Endothelial cell of hepatic sinusoid (primary cell): ENCODE results near the gene GPER1.

Experiments used
- in situ Hi-C: cut with HindIII; loops from 2 replicates; pipeline ENCODE4 v1.10.0; 2017; ENCODE audit warnings: low sequenced_read_pairs

GPER1 gene

DNA sequence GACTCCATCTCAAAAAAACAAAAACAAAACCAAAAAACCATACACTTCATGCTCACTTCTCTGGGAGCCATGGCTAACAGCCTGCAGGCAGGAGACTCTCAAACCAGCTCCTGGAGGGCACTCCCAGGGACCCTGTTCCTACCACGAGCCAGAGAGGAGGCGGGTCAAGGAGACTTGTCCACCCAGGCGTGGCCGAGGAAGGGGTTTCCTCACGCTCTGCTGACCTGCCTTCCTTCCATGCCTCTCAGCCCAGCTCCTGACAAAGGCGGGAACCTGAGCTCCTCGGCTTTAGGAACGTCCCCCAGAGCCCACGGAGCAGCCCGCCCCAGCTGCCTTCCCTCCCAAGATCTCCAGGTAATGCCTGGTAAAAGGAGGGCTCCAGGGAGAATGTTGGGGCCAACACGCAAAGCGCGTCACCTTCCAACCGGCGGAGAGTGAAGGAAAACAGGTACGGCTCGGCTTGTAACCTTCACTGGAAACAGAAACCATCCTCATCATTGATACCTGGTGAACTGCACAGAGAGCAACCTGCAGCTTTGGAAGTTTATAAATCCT is 34.0 kb upstream of the GPER1 start:
- in situ Hi-C loops: no loop called here

DNA sequence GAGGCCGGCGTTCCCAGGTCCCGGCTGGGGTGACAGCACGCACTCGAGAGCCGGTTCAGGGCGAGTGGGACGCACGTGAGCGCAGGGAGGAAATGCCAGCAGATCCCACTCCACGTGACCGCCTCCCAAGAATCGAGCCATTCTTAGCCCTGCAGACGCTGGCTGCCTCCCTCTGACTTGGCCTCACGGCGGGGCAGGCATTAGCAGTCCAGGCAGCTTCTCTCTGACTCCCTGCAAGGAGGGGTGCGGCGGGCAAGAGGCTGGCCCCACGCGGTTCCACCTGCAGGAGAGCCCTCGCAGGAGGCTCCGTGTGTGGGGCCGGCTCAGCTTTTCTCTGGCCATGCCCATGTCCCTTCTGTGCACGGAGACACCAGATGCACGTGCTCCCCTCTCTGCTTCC is 33.5 kb upstream of the GPER1 start:
- in situ Hi-C loops: no loop called here

DNA sequence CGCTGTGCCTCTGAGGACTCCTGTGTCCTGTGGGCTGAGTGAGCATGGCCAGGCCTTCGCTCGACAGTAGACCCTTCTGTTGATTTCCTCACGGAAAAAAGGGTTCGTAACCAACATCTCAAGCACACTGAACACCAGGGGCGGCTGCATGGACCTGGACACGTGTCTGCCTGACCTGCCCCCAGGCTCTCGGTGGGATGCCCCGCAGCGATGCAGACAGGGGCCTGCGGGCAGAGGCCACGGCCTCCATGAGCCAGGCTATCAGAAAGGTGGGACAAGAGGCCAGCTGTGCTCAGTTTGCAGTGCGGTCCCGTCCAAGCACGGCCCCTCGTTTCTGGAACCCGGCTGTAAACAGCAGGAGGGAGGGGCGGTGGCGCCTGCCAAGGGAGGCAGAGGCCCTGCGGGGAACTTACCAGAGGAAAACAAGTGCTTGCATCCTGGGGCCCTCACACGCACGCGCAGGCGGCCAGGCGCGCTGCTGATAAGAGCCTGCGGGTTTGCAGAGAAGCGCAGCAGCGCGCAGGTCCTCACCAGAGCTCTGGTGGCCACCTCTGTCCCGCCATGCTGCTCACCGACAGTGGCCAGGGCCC is 33.0 kb upstream of the GPER1 start:
- in situ Hi-C loops: no loop called here

DNA sequence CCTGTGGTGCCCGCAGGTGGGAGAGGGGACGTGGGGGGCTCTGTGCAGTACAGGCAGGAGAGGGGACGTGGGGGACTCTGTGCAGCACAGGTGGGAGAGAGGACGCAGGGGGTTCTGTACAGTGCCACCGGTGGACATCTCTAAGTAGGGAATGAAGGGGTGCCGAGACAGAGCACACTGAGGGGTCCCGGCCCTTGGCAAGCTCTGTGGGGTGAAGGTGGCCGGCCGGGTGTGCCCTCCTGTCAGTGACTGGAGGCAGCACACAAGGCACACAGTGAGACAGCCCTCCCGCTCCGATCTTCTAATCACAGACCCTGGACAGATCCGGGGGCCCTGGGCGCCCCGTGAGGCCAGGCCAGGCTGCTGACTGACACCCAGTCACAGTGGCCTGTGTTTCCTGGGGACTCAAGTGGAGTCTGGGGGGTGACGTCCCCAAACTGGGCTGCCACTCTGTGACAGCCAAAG is 32.4 kb upstream of the GPER1 start:
- in situ Hi-C loops: no loop called here

- in situ Hi-C loops: no loop called here
Observed at GRCh38 chr7:1055956-1056784, 31.7 kb upstream of the GPER1 start.

- in situ Hi-C loops: no loop called here
Observed at GRCh38 chr7:1056785-1057410, 31.0 kb upstream of the GPER1 start.

- in situ Hi-C loops: no loop called here
Observed at GRCh38 chr7:1057416-1058291, 30.3 kb upstream of the GPER1 start.

DNA sequence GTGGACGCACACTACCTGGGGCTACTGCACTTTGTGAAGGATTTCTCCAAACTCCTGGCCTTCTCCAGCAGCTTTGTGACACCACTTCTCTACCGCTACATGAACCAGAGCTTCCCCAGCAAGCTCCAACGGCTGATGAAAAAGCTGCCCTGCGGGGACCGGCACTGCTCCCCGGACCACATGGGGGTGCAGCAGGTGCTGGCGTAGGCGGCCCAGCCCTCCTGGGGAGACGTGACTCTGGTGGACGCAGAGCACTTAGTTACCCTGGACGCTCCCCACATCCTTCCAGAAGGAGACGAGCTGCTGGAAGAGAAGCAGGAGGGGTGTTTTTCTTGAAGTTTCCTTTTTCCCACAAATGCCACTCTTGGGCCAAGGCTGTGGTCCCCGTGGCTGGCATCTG is 29.6 kb upstream of the GPER1 start:
- in situ Hi-C loops: no loop called here

DNA sequence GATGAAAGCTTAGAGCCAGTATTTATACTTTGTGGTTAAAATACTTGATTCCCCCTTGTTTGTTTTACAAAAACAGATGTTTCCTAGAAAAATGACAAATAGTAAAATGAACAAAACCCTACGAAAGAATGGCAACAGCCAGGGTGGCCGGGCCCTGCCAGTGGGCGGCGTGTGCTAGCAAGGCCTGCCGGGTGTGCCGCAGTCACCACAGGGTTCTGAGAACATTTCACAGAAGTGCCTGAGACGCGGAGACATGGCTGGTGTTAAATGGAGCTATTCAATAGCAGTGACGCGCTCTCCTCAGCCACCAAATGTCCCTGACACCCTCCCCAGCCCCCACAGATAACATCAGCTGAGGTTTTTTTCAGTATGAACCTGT is 29.1 kb upstream of the GPER1 start:
- in situ Hi-C loops: no loop called here

DNA sequence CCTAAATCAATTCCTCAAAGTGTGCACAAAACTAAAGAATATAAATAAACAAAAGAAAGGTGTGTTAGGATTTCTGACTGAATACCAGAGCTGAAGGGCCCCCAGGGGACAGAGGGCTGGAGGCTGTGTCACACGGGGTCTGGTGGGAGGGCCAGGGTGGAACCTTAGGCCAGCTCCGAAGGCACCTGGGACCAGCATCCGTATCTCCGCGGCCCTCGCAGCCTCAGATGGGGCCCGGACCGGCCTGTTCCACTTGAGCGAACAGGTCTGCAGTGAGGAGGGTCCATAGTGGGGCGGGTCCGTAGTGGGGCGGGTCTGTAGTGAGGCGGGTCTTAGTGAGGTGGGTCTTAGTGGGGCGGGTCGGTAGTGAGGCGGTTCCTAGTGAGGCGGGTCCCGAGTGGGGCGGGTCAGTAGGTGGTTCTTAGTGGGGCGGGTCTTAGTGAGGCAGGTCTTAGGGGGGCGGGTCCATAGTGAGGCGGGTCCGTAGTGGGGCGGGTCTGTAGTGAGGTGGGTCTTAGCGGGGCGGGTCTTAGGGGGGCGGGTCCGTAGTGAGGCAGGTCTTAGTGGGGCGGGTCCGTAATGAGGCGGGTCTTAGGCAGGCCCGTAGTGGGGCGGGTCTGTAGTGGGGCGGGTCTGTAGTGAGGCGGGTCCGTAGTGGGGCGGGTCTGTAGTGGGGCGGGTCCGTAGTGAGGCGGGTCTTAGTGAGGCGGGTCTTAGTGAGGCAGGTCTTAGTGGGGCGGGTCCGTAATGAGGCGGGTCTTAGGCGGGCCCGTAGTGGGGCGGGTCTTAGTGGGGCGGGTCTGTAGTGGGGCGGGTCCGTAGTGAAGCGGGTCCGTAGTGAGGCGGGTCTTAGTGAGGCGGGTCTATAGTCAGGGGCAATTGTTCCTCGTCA is 28.5 kb upstream of the GPER1 start:
- in situ Hi-C loops: no loop called here

- in situ Hi-C loops: no loop called here
Observed at GRCh38 chr7:1060315-1061072, 27.4 kb upstream of the GPER1 start.

DNA sequence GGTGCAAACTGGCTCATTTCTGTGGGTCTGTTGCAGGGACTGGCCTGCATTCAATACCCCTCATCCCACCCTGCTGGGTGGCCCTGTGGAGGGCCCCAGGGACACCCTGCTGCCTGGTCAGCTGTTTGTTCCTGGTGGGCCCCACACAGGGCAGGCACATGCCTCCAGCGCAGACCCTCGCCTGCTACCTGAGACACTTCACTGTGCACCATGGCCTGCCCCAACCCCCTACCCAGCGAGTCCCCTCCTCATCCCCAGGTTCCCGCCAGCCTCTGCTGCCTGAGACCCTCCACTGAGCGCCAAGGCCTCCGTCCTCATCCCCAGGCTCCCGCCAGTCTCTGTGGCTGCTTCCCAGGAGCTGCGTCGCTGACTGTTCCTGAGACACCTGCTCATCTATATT is 26.7 kb upstream of the GPER1 start:
- in situ Hi-C loops: no loop called here

DNA sequence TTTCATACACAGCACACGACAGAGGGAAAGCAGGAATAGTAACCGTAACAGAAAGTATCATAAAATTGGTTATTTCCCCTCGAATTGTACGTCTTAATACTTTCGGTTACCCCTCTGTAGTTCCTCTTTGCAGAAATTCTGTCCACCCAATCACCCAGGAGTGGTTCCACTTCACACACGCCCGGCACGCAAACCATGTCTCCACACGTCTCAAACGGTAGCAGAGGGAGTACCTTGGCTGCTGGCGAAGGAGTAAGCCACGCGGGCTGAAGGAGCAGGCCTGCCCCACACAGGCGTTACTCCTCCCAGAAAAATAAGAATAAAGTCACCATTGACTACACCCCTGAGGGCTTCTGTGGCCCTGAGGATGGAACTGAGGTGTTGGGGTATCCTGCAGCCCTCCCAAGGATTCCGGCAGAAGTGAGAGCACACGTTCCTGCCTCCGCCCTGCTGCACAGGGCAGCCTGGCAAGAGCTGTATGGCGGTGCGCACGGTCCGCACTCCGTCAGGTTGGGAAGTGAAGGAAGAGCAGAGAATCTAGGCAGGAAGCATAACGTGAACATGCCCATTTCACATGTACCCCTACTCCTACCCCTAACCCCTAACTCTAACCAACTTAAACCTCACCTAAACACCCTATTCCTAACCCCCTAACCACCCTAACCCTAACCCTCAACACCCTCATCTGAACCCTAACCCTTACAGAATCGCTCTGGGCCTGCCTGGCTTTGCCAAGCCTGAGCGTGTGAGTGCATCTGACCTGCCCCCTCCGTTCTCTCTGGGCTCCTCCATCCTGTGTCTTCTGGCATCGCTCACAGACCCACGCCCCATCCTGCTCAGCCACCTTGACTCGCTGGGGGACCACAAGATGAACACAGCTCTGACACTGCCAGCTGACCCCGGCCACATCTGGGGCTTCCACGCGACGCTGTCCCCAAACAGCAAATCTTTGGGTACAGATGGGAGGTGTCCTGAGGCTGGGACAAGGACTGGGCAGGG is 25.3 kb upstream of the GPER1 start:
- in situ Hi-C loops: no loop called here

DNA sequence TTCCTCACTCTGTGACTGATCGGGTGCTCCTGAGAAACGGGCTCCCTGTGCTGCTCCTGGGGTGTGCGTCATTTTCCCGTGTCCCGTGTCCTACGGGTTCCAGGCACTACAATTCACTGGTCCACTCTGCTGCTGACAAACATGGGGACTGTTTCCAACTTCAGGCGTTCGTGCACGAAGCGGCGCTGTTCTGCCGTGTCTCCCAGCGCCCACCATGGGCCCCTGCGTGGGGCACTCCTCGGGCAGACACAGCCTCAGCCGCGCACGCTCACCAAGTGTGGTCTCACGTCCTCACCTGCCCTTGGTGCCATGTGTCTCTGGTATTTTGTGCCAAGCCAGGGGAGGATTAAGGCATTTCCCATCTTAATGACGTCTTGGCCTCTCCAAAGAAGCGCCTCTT is 24.6 kb upstream of the GPER1 start:
- in situ Hi-C loops: no loop called here

DNA sequence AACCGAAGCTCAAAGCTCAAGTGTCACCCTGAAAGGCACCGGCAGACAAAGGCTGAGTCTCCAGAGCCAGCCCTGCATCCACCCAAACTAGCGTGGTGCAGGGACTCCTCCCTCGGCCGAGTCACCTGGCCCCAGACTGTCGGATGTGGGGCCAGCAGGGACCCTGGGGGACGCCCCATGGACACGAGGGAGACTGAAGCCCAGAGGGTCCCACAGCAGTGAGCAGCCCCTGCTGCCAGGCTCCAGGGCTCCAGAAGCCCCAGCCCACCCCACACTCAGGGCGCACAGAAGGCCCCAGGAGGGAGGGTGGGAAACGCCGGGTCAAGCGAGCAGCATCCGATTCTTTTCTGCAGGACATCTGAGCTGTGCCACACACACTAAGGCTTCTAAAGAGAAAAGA is 23.3 kb upstream of the GPER1 start:
- in situ Hi-C loops: no loop called here

DNA sequence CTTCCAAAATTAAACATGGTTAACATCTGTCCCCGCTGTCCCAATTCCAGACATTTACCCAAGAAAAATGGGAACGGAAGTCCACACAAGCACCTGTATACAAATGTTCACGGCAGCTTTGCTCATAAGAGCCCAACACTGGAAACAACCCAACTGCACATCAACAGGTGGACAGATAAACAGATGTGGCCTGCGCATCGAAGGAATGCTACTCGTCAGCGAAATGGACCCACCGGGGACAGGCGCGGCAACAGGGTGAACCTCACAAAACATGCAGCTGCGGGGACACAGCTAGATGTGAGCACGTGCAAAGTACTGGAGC is 22.7 kb upstream of the GPER1 start:
- in situ Hi-C loops: no loop called here

DNA sequence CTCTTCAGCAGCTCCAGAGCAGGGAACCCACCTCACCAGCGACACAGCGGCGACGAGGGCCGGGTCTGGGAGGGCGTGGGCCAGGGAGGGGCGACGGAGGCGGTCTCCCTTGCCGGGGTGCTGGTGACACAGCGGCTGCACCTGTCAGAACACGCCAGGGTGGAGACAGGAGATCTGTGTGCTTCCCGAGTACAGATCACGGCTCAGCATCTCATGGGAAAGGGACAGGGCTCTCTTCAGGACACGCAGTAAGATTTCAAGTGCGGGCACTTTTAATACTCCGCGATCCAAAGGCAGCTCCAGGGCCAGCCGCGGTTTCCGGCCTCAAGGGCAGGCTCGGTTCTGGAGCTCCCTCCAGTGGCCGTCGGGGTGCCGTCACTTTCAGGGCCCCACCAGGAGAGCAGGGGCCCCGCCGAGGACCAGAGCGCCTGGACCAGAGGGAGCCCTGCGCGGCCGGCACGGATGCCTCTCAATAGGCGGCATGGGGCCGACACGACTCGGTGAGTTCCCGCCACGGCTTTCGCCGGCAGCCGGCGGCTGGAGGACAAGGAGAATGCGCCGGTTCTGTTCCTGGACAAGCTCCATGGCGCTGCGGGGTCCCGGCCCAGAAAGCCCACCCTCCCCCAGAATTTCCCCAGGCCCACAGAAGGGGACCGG is 22.2 kb upstream of the GPER1 start:
- in situ Hi-C loops: no loop called here

GRCh38 chr7:1066242-1066588 is 21.7 kb upstream of the GPER1 start:
- in situ Hi-C loops: no loop called here
